ENCODE data around the gene ABCB10. TPM values are rescaled to one million over a fixed set of nuclear protein-coding genes. Genes with fewer than 3 reads are reported as not detected.

Gene ABCB10
- total and polyA plus RNA-seq, 2 experiments from 2014 or later: 4.7 to 9.7 TPM

- Mint-ChIP-seq H3K4me3 (peak overlapping the region; percentile 84), H3K27me3 (ENCODE audit: insufficient read depth, low read depth, poor library complexity) (peaks cover 7% of the 10 kb centered on the region), H3K27ac (no peak overlapping the region), H3K4me1 (peaks cover 31% of the 10 kb centered on the region), H3K9me3 (no peaks in the 10 kb centered on the region), H3K36me3 (ENCODE audit: low read depth) (no peaks in the 10 kb centered on the region)
- TF ChIP-seq EZH2phosphoT487 (IDR thresholded peaks at IDR 0.05; ENCODE audit: unreplicated experiment) (no peak), POLR2AphosphoS5 (IDR thresholded peaks at IDR 0.05; ENCODE audit: low read depth) (no peak), REST (IDR thresholded peaks at IDR 0.05; ENCODE audit: unreplicated experiment) (no peak), CTCF (conservative IDR thresholded peaks at IDR 0.05; ENCODE audit: low read depth in 2 of 2) (no peak), ZNF462 (CRISPR knock-in tag; IDR thresholded peaks at IDR 0.05) (no peak), JUNB (IDR thresholded peaks at IDR 0.05; ENCODE audit: unreplicated experiment) (no peak), ZNF331 (CRISPR knock-in tag; IDR thresholded peaks at IDR 0.05; ENCODE audit: low read depth) (no peak), ZNF114 (CRISPR knock-in tag; IDR thresholded peaks at IDR 0.05) (no peak), EZH2 (IDR thresholded peaks at IDR 0.05; ENCODE audit: low read depth, unreplicated experiment) (no peak), STAT1 (IDR thresholded peaks at IDR 0.05; ENCODE audit: unreplicated experiment) (no peak), CREB1 (CRISPR knock-in tag; IDR thresholded peaks at IDR 0.05; ENCODE audit: low read depth) (no peak), ETS1 (IDR thresholded peaks at IDR 0.05) (no peak), NANOG (IDR thresholded peaks at IDR 0.05; ENCODE audit: borderline replicate concordance) (no peak)
- DNase-seq (ENCODE audit: low spot score) (no peak), ATAC-seq (no peak)
- Histone ChIP-seq H3K4me3 (peak overlapping the region; percentile 86), H3K27ac (ENCODE audit: low read depth) (no peak overlapping the region), H3K4me2 (peak overlapping the region; percentile 86), H2AFZ (peak overlapping the region; percentile 90), H4K20me1 (replicated peaks; ENCODE audit: insufficient read depth) (peaks cover 5% of the 10 kb centered on the region; the same call in 1 of the 2 replicates), H3K36me3 (ENCODE audit: insufficient read depth) (no peaks in the 10 kb centered on the region), H3K79me2 (replicated peaks; ENCODE audit: insufficient read depth) (peaks cover 32% of the 10 kb centered on the region), H3K4me1 (ENCODE audit: insufficient read depth) (peaks cover 7% of the 10 kb centered on the region; the same call in 1 of the 2 replicates), H3F3A (replicated peaks; ENCODE audit: low read depth) (0 out of 2 replicates have a peak, but pooled peaks cover 10% of the 10 kb centered on the region), H3K9me2 (ENCODE audit: insufficient read depth) (no peaks in the 10 kb centered on the region), H3K27me3 (ENCODE audit: insufficient read depth) (no peaks in the 10 kb centered on the region)
Measured at GRCh38 chr1:229557200-229557850, 1.2 kb downstream of the ABCB10 start.

Measured in GM23338 (cell line).